ENCODE measurements around the gene GPR108. TPM values are rescaled to one million over a fixed set of nuclear protein-coding genes. Genes with fewer than 3 reads are reported as not detected.

GPR108 gene
- total RNA-seq, 1 donor from 2014 or later, result 45.4 TPM

GRCh38 chr19:6732803-6733337 lies 4.5 kb downstream of the GPR108 start:
- Mint-ChIP-seq H3K27ac (ENCODE audit: unreplicated experiment) (no peak overlapping the region), H3K4me3 (ENCODE audit: unreplicated experiment) (no peak overlapping the region), H3K27me3 (ENCODE audit: unreplicated experiment) (no peaks in the 10 kb centered on the region), H3K4me1 (ENCODE audit: unreplicated experiment) (peaks cover 16% of the 10 kb centered on the region), H3K9me3 (ENCODE audit: unreplicated experiment) (no peaks in the 10 kb centered on the region), H3K36me3 (ENCODE audit: unreplicated experiment) (peaks cover 7% of the 10 kb centered on the region)
- DNase-seq (ENCODE audit: extremely low spot score, unreplicated experiment), result no peak
- no peak for TF ChIP-seq CTCF (IDR thresholded peaks at IDR 0.05)

- no peaks in the 10 kb centered on the region for H3K9me3 Mint-ChIP-seq (ENCODE audit: unreplicated experiment)
- H3K4me3 Mint-ChIP-seq (ENCODE audit: unreplicated experiment), result no peak overlapping the region
- no peak for DNase-seq (ENCODE audit: extremely low spot score, unreplicated experiment)
- TF ChIP-seq CTCF (IDR thresholded peaks at IDR 0.05), result no peak
- no peak overlapping the region for H3K27ac Mint-ChIP-seq (ENCODE audit: unreplicated experiment)
- H3K36me3 Mint-ChIP-seq (ENCODE audit: unreplicated experiment), result peaks cover 7% of the 10 kb centered on the region
- H3K4me1 Mint-ChIP-seq (ENCODE audit: unreplicated experiment), result peaks cover 14% of the 10 kb centered on the region
- no peaks in the 10 kb centered on the region for H3K27me3 Mint-ChIP-seq (ENCODE audit: unreplicated experiment)
Measured at GRCh38 chr19:6731822-6732221, 5.6 kb downstream of the GPR108 start.

GRCh38 chr19:6730941-6731670 lies 6.3 kb downstream of the GPR108 start:
- Mint-ChIP-seq H3K4me3 (ENCODE audit: unreplicated experiment) (no peak overlapping the region), H3K9me3 (ENCODE audit: unreplicated experiment) (no peaks in the 10 kb centered on the region), H3K36me3 (ENCODE audit: unreplicated experiment) (peaks cover 7% of the 10 kb centered on the region), H3K4me1 (ENCODE audit: unreplicated experiment) (peaks cover 9% of the 10 kb centered on the region), H3K27me3 (ENCODE audit: unreplicated experiment) (no peaks in the 10 kb centered on the region), H3K27ac (ENCODE audit: unreplicated experiment) (no peak overlapping the region)
- no peak for DNase-seq (ENCODE audit: extremely low spot score, unreplicated experiment)
- no peak for TF ChIP-seq CTCF (IDR thresholded peaks at IDR 0.05)

- TF ChIP-seq CTCF (IDR thresholded peaks at IDR 0.05), result no peak
- no peak overlapping the region for H3K4me3 Mint-ChIP-seq (ENCODE audit: unreplicated experiment)
- peaks cover 3% of the 10 kb centered on the region for H3K4me1 Mint-ChIP-seq (ENCODE audit: unreplicated experiment)
- peaks cover 7% of the 10 kb centered on the region for H3K36me3 Mint-ChIP-seq (ENCODE audit: unreplicated experiment)
- H3K9me3 Mint-ChIP-seq (ENCODE audit: unreplicated experiment), result no peaks in the 10 kb centered on the region
- no peak for DNase-seq (ENCODE audit: extremely low spot score, unreplicated experiment)
- H3K27ac Mint-ChIP-seq (ENCODE audit: unreplicated experiment), result no peak overlapping the region
- H3K27me3 Mint-ChIP-seq (ENCODE audit: unreplicated experiment), result no peaks in the 10 kb centered on the region
Measured at GRCh38 chr19:6730153-6730804, 7.1 kb downstream of the GPR108 start.

- H3K4me3 Mint-ChIP-seq (ENCODE audit: unreplicated experiment), result no peak overlapping the region
- peaks cover 7% of the 10 kb centered on the region for H3K36me3 Mint-ChIP-seq (ENCODE audit: unreplicated experiment)
- DNase-seq (ENCODE audit: extremely low spot score, unreplicated experiment), result no peak
- no peak overlapping the region for H3K27ac Mint-ChIP-seq (ENCODE audit: unreplicated experiment)
- TF ChIP-seq CTCF (IDR thresholded peaks at IDR 0.05), result no peak
- H3K9me3 Mint-ChIP-seq (ENCODE audit: unreplicated experiment), result no peaks in the 10 kb centered on the region
- no peaks in the 10 kb centered on the region for H3K27me3 Mint-ChIP-seq (ENCODE audit: unreplicated experiment)
- H3K4me1 Mint-ChIP-seq (ENCODE audit: unreplicated experiment), result no peaks in the 10 kb centered on the region
Measured at GRCh38 chr19:6729573-6730152, 7.7 kb downstream of the GPR108 start.
